GM04503 (cell line): ENCODE data around the gene SPEM2.
"Not testable (repeated sequence)": the region's sequence is repeated elsewhere in the genome, so short reads cannot be mapped to it uniquely, and the experiment has no call there.

Source experiments
- DNase-seq: peaks from one replicate; pipeline ENCODE4 v3.0.0-alpha.2; 2012; ENCODE audit warnings: low read depth

SPEM2 gene

GRCh38 chr17:7442142-7442541 lies 16.7 kb downstream of the SPEM2 start:
- no peak for DNase-seq

- no peak for DNase-seq
These were observed 18.4 kb downstream of the SPEM2 start for GRCh38 chr17:7443499-7444485.

GRCh38 chr17:7444682-7445618 lies 19.5 kb downstream of the SPEM2 start, which contains the start of gene CHRNB1:
Gene CHRNB1, plus strand, starts transcription at chr17:7445061. Its CDS starts 67 bp downstream, at chr17:7445128.
- DNase-seq: no peak

- no peak for DNase-seq
These were observed 20.2 kb downstream of the SPEM2 start for GRCh38 chr17:7445619-7445968.

GRCh38 chr17:7448461-7448860 lies 23.0 kb downstream of the SPEM2 start:
- DNase-seq: no peak

GRCh38 chr17:7459961-7460545 lies 34.6 kb downstream of the SPEM2 start:
- no peak for DNase-seq

- DNase-seq: no peak
These were observed 35.6 kb downstream of the SPEM2 start for GRCh38 chr17:7460850-7461660.

- no peak for DNase-seq
These were observed 37.3 kb downstream of the SPEM2 start for GRCh38 chr17:7462474-7463371.

GRCh38 chr17:7463372-7463846 lies 38.0 kb downstream of the SPEM2 start:
- DNase-seq: no peak

GRCh38 chr17:7464081-7464480 lies 38.7 kb downstream of the SPEM2 start:
- no peak for DNase-seq

GRCh38 chr17:7465597-7466275 lies 40.3 kb downstream of the SPEM2 start:
- no peak for DNase-seq

GRCh38 chr17:7466318-7466638 lies 40.9 kb downstream of the SPEM2 start:
- DNase-seq: no peak

GRCh38 chr17:7466639-7467341 lies 41.4 kb downstream of the SPEM2 start:
- DNase-seq: no peak

- DNase-seq: no peak
These were observed 42.1 kb downstream of the SPEM2 start for GRCh38 chr17:7467498-7467897.

GRCh38 chr17:7468290-7468689 lies 42.9 kb downstream of the SPEM2 start:
- DNase-seq: no peak

- DNase-seq: no peak
These were observed 43.5 kb downstream of the SPEM2 start for GRCh38 chr17:7468804-7469389.

- not testable (repeated sequence) for DNase-seq
These were observed 44.4 kb downstream of the SPEM2 start for GRCh38 chr17:7469843-7470242.

GRCh38 chr17:7470457-7470973 lies 45.1 kb downstream of the SPEM2 start:
- not testable (repeated sequence) for DNase-seq
